NCI-H2171 (cell line): Measurements from ENCODE around the gene ITLN2.
"Not testable (repeated sequence)": the region's sequence is repeated elsewhere in the genome, so short reads cannot be mapped to it uniquely, and the experiment has no call there.

Source experiments
- DNase-seq: peaks from one replicate; lab custom pipeline; 2025; lab: John Stamatoyannopoulos, UW

ITLN2 gene

DNA sequence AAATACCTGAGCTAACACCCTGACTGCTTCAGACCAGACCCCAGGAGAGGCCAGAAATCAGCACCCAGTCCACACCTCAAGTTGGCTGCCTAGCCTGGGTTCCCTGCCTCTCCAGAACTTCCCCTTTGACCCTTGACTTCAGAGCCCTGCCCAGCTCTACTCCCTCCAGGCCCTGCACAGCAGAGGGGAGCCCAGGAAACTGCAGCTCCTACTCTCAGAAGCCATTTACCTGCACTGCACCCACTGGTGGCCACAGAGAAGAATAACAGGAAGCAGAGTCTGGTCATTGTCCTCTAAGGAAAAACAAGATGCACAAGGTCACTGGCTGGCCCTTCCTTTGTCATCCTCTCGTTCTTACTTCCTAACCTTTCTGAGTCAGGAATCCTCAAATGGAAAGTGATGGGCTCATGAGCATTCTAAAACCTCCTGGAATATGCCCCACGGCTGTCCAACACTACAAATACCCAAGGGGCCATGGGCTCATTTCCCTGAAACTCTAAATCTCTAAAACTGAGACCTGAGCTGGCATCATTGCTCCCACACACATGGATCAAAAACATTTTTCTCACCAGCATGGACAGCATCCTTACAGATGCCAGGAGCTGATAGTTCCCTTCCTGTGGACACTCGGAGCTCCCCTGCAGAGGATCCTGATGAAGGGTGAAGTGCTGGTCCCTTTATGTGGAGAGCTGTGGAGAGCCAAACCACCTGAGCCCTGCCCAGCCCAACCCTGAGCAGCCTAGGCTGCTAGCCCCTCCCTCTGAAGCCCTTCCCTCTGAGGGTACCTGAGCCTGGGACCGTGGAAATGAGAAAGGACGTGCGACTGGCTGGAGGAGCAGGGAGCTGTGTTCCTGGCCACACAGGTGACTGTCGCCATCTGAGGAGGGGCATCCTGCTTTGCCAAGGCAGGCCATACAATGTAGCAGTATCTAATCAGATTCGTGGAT lies at the start of gene ITLN2:
TSS of gene ITLN2 (minus strand) at position 652 of the 947 bp plus-strand sequence. CDS start at position 584, 68 bp downstream.
- no peak for DNase-seq

DNA sequence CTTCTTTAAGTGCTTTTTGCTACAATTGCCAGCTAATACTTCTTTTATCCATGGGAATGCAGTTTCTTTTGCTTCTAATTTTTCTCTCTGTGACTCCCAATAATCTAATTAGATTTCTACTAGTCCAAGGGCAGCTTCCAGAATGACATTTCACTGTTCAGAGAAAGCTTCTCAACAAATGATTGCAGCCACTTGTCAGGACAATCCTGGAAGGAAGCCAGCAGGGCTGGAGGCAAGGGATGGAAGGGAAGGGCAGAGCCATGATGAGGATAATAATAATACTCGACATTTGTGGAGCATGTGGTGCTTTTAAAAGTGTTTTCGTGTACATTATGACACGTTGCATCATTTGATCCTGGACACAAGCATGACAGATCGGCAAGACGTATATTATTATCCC lies 46.9 kb upstream of the ITLN2 start:
- no peak for DNase-seq

DNA sequence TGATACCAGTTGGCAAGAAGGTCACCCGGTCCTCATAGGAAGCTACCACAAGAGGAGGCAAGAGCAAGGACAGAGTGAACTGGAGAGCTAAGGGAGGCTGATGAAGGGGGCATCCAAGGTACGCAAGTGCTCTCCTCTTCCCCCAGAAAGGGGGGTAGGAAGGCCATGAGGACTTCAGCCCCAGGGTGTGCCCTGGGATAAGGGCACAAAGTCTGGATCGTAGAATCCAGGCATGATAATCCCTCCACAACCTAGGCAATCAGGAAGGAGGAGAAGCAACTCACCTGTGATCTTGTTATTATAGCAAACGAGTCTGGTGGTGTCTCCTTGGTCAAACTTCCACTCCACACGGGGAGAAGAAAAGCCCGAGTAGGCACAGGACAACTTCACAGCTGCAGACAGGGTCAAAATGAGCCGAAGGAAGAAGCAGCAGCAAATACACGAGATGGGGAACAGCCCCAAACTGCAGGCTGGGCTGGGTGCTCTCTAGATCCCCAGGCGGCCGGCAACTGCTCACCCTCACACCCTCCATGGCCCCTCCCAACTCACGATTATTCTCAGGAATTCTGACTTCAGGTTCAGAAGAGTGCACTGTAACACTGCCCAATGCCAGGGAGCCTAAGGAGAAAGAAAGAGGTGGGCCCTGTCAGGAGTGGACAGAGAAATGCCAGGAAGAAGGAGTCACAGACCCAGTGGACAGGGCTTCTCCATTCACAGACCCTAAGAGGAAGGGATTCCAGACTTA lies 46.3 kb upstream of the ITLN2 start:
- no peak for DNase-seq

DNA sequence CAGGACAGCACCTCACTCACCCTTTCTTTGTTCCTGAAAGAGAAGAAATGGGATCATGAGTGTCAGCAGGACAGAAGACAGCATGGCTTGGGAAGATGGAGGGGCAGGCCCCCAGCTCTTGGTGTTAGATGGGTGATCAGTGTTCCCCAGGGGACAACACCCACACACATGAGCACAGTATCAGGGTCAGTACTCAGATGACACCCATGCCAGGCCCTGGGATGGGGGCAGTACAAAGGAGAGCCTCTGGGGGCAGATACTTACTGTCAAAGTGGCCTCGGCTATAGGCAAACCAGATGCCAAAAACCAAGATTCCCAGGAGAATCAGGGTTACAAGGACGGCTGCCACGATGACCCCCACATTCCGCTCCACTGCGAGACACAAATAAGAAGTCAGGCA lies 44.8 kb upstream of the ITLN2 start:
- DNase-seq, result no peak

DNA sequence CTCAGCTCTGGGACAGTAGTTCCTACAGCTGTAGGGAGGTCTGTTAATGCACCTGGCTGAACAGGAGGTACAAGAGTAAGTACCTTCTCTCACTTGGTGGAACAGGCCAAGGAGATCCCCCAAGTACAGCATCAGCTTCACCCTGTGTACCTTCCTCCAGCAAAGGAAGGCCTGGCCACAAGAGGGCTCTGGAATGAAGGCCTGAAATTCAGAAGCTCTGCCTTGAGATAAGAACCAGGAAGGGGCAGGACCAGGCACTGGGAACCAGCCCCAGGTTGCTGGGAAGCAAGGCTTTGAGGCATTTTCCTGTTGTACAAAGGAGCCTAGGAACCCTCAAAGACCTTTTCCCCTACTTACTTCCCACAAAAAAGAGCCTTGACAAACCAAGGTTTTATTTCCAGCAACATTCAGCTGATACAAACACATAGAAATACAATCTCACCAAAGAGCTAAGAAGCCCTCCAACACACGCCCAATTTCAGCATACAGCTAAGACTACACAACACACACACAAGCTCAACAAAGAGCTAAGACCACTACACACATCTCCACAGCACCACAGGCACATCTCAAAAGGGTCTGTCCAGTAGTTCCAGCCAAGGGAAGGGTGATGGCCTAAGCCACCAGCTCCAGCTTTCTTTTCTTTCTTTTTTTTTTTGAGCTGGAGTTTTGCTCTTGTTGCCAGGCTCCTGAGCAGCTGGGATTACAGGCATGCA lies 42.9 kb upstream of the ITLN2 start:
- no peak for DNase-seq

DNA sequence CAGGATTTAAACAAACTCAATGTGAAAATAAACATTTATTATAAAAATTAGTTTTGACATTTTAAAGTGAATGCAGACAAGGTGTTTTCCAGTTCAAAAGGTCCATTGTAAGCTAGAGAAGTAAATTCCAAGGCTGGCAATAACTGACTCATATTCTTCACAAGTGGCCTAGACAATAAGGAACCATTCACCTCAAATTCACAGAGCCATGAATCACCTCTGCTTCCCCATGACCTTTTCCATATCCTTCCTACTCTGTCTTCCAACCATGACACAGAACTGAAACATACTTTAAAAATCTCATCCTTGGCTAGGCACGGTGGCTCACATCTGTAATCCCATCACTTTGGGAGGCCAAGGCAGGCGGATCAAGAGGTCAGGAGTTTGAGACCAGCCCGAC lies 41.6 kb upstream of the ITLN2 start:
- DNase-seq, result no peak

DNA sequence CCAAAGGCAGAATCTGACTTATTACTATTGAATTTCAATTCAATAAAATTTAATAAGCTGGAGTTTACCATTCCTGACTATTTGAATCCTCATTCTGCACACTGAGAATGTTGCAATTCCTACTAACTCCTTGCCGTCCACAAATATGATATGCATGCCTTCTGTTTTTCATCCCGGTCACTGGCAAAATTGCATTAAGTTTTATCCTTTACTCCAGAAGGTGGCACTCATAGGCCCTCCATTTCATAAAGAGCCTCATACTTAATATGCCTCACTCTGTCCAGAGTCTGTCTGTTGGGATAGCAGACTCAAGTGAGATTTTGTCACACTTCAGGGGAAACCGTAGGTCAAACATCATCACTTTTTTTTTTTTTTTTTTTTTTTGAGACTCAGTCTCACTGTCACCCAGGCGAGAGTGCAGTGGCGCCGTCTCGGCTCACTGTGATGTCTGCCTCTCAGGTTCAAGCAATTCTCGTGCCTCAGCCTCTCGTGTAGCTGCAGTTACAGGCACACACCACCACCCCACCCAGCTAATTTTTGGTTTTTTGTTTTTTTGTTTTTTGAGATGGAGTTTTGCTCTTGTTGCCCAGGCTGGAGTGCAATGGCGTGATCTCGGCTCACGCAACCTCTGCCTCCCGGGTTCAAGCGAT lies 39.1 kb upstream of the ITLN2 start:
- DNase-seq, result no peak

DNA sequence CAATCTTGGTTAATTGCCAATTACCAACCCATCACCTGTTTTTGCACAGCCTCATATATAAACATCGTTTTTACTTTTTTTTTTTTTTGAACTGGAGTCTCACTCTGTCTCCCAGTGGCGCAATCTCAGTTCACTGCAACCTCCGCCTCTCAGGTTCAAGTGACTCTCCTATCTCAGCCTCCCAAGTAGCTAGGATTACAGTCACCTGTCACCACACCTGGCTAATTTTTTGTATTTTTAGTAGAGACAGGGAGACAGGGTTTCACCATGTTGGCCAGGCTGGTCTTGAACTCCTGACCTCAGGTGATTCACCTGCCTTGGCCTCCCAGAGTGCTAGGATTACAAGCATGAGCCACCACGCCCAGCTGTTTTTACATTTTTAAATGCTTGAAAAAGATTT lies 37.4 kb upstream of the ITLN2 start:
- not testable (repeated sequence) for DNase-seq

DNA sequence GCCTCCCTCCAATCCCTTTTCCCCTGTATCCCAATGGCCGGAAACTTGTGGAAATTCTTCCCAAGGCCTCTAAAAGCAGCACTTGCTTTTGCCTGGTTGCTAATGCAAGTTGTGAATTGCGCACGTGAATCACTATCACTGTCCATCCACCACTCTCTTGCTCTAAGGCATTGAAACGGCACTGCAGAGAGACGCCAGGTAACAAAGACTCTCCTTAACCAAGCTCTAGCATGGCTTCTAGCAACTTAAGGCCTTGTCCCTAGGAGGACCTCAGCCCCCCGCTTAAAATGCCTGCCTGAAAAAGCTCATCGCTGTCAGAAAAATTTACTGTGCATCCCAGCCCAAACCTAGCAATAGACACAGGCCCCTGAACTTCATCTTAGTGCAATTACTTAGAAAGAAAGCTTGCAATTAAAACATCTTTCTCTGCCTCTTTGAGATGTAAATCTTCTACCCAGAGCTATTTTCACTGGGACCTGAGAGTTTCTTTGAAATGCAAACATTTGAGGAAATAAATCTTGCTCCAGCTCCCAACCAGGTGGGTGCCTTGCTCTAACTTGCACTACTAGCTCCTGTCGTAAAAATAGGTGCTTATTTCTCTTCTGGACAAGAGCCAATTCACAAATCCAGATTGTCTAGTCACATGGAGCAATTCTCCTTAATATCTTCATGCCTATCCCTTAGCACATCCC lies 32.9 kb upstream of the ITLN2 start:
- DNase-seq, result no peak

DNA sequence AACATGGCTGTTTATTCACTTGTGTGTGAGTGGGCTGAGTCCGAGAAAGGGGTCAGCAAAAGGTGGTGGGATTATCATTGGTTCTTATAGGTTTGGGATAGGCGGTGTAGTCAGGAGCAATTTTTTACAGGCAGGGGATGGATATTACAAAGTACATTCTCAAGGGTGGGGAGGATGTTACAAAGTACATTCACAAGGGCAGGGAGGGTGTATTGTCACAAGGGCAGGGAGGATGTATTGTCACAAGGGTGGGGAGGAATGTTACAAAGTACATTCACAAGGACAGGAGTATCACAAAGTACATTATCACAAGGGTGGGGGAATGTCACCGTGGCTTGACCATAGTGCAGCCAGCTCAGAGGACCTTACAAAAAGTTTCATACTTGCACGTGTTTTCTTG lies 31.1 kb upstream of the ITLN2 start:
- no peak for DNase-seq

DNA sequence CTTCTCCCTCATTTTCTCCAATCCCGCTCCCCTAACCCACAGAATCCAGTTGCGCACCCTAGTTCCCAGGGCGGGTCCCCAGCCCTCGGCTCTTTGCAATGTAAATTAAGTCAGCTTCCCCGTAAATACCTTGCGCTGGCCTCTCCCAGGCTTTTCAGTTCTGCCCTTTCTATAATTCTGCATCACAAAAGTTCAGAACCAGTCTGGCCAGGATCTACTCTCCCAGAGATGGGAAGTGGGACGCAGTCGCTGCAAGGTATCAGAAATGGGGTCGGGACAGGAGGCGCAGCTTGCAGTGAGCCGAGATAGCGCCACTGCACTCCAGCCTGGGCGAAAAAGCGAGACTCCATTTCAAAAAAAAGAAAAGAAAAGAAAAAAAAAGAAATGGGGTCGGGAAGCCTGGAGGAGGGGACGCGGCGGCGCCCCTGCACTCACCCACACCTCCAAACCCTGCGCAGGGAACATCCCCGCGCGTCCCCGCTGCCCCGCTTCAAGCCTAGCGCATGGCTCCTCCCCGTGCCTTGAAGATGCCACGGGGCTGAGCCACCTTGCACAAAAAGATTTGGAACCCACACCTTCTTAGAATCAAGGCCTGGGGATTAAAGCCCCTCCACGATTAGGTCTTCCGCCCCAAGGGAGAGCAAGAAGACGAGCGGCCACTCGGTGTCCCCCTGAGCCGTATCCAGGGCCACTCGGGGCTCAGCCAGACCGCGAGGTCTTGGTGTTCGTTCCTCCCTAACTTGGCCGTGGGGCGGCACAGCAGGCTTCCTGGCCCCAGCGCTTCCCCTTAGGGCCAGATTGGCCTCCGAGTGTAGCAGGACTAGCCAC lies 27.2 kb upstream of the ITLN2 start:
- DNase-seq, result no peak

DNA sequence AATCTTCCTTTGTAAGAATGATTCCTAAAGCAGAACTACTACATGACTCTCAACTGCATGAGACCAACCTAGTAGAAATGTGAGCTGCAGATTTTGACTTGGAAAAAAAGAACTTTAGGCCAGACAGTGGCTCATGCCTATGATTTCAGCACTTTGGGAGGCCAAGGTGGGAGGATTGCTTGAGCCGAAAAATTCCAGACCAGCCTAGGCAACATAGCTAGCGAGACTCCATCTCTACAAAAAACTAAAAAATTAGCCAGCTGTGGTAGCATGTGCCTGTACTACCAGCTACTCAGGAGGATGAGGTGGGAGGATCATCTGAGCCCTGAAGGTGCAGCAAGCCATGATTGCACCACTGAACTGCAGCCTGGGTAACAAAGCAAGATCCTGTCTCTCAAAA lies 24.7 kb upstream of the ITLN2 start:
- DNase-seq, result no peak

DNA sequence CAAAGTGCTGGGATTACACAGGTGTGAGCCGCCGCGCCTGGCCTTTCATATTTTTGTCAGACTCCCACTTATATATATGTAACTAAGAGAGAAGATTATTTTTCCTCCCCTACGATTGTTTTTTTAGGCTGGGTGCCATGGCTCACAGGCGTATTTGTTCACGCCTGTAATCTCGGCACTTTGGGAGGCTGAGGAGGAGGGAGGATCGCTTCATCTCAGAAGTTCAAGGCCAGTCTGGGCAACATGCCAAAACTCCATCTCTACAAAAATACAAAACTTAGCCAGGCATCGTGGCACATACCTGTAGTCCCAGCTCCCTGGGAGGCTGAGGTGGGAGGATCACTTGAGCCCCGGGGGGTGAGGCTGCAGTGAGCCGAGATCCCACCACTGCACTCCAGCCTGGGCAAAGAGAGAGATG lies 23.9 kb upstream of the ITLN2 start:
- DNase-seq, result no peak

DNA sequence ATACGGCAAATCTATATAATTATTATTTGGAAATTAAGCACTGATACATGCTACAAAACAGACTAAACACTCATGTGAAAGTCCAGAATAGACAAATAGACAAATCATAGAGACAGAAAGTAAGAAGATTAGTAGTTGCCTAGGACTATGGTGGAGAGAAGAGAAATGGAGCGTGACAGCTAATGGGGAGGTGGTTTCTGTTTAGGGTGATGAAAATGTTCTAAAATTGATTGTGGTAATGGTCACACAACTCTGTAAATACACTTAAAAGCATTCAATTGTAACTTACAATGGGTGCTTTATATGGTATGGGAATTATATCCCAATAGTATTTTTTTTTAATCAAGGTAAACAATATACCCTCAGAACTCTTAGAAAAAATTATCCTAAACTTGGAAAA lies 20.4 kb upstream of the ITLN2 start:
- DNase-seq, result no peak

DNA sequence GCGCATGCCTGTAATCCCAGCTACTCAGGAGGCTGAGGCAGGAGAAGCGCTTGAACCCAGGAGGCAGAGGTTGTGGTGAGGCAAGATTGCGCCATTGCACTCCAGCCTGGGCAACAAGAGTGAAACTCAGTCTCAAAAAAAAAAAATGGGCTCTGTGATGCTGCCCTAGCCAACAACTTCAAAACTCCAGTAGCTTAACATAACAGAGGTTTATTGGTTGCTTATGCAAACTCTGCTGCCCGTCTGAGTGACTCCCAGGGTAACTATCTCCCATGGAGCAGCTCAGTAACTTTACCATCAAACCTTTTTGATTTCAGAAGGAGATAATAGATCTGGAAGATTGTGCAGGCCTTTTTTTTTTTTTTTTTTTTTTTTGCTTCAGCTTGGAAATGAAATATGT lies 18.9 kb upstream of the ITLN2 start:
- DNase-seq, result no peak

DNA sequence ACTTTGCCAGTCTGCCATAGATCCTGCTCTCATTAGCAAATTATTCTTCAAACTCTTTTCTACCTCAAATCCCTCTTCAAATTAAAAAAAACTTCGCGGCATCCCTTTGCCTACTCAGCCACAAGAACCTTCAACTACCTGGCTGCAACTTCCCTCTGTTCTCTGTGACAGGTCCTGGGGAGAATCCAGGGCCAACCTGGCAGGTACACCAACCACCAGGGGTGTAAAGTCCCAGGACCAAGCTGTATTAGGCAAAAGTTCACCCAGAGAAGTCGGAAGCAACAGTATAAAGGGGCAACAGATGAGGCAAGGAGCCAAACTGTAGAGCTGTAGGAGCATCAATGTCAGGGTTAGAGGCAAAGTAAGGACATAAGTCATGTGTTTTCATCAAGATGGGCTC lies 18.3 kb upstream of the ITLN2 start:
- no peak for DNase-seq

DNA sequence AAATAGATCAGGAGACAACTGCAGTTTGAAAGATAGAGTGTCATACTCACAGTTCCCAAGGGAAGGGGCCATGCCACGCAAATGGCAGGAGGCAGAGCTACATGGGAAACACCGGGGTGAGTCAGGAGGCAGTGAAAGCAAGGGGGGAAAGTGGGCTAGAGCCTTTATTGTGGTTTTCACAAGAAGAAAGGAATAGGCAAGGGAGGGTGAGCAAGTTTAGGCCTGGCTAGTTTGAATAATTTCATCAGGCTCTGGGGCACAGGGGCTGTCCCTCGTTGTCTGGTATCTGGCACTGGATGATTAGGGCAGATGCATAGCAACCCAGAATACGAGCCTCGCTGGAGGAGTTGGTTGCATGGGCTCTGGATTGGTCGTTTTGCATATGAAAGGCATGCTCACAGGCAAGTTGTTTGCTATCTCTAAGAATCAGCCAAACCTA lies 17.0 kb upstream of the ITLN2 start:
- DNase-seq, result no peak

DNA sequence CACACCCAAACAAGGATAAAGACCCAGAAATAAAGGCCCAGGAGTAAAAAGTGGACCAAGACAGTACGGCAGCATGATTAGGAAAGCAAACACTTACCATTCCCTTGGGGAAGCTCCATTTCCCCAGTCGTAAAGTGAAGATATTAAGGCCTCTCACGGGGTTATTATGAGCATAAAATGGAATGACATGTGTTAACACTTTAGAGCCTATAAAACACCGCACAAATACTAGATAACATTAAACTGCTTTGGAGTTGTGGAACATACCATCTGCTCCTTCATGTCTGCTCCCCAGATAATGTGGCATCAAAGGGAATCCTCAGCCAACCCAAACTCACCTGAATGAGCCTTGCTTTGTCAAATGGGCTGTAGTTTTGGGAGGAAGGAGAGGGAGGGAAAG lies 8.9 kb upstream of the ITLN2 start:
- DNase-seq, result no peak

DNA sequence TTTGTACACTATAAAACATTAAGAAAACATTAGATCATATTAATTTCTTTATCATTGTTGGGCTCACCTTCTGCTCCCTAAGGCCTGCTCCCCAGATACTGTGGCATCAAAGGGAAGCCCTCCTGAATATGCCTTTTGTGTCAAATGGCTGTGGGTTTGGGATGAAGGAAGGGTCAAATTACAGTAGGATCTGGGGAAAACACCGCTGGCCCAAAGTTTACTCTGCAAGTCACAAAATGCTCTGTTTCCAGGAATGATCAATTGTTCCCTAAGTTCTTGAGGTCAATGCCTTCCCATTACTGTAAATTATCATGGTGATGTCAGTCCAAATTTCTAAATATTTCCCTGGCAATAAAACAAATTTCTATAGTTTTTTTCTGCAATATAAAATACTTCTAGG lies 6.8 kb upstream of the ITLN2 start:
- DNase-seq, result no peak

DNA sequence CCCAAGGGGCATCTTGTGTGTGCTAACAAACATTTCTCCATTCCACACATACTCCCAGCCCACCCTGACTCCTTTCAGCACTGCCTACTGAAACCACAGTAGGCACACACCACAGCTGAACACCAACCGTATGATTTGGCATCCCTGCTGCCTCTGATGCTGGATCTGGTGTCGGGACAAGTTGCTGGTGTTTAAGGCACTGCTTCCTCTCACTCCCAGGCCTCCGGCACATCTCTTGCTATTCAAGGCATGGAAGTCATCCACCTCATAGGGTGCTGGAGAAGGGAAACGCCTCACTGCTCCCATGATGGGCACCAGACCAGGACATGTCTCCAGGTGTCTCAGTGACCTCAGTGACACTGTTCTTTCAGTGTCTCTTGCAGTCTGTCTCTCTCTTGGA lies 2.4 kb upstream of the ITLN2 start:
- no peak for DNase-seq

DNA sequence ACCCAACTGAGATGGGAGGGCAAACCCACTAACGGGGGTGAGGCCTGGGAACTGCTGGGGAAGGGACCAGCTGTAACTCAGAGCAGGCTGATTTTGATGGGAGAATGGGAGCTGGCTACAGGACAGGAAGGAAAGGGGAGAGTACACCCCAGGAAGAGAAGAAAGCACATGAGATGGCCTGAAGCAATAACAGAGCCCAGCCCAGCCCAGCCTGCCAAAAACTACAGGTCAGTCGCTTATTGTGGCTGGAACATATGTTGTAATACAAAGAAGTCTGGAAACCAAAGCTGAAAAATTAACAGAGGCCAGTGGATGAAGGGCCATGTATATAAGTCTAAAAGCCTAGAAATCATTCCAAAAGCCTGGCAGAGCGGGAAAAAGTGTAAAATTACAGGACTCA lies 1.6 kb downstream of the ITLN2 start:
- DNase-seq, result no peak
